Endothelial cell (in vitro differentiated cells): ENCODE measurements around the gene IFT27. TPM values are rescaled to one million over a fixed set of nuclear protein-coding genes. Genes with fewer than 3 reads are reported as not detected.

Experiments
- DNase-seq: peaks from one replicate; pipeline ENCODE4 v3.0.0; 2021; ENCODE audit warnings: low spot score
- H3K27ac Mint-ChIP-seq: one replicate; pipeline ENCODE4 v1.8.0; 2021; ENCODE audit warnings: mixed read lengths, inconsistent platforms; ENCODE audit not compliant: unreplicated experiment
- H3K27me3 Mint-ChIP-seq: one replicate; pipeline ENCODE4 v1.8.0; 2021; ENCODE audit warnings: mild to moderate bottlenecking, moderate library complexity, mixed read lengths, inconsistent platforms; ENCODE audit not compliant: unreplicated experiment
- H3K36me3 Mint-ChIP-seq: one replicate; pipeline ENCODE4 v1.8.0; 2021; ENCODE audit warnings: mild to moderate bottlenecking, low read depth, mixed read lengths, inconsistent platforms; ENCODE audit not compliant: unreplicated experiment
- H3K4me1 Mint-ChIP-seq: one replicate; pipeline ENCODE4 v1.8.0; 2021; ENCODE audit warnings: mild to moderate bottlenecking, mixed read lengths, inconsistent platforms; ENCODE audit not compliant: unreplicated experiment
- H3K4me3 Mint-ChIP-seq: one replicate; pipeline ENCODE4 v1.8.0; 2021; ENCODE audit warnings: mild to moderate bottlenecking, mixed read lengths, inconsistent platforms; ENCODE audit not compliant: unreplicated experiment
- H3K9me3 Mint-ChIP-seq: one replicate; pipeline ENCODE4 v1.8.0; 2021; ENCODE audit warnings: mixed read lengths, inconsistent platforms; ENCODE audit not compliant: unreplicated experiment
- CTCF ChIP-seq: fragments of 200-600 bp; sonication (generic); IDR thresholded peaks from one replicate; pipeline ENCODE4 v1.5.0; 2021; ENCODE audit warnings: antibody characterized with exemption; ENCODE audit not compliant: unreplicated experiment
- total RNA-seq: library from RNA; stranded (reverse); fragmentation: NEBNext Ultra II Directional; extraction: Animal tissue kit (Norgen Biotek cat#: 25700); gene quantifications from one replicate; pipeline ENCODE4 v1.2.1, GENCODE V29; 2021; ENCODE audit not compliant: unreplicated experiment

IFT27 gene
- total RNA-seq, 1 donor from 2014 or later, result 51.1 TPM

- Mint-ChIP-seq H3K27me3 (peaks cover 5% of the 10 kb centered on the region), H3K4me1 (peaks cover 4% of the 10 kb centered on the region), H3K9me3 (no peaks in the 10 kb centered on the region), H3K27ac (no peak overlapping the region), H3K36me3 (peaks cover 3% of the 10 kb centered on the region), H3K4me3 (no peak overlapping the region)
- no peak for DNase-seq
- no peak for TF ChIP-seq CTCF
Observed at GRCh38 chr22:36740716-36741115, 35.2 kb downstream of the IFT27 start.

GRCh38 chr22:36739185-36739584 lies 36.7 kb downstream of the IFT27 start:
- Mint-ChIP-seq H3K27me3 (peaks cover 5% of the 10 kb centered on the region), H3K27ac (no peak overlapping the region), H3K4me3 (no peak overlapping the region), H3K36me3 (peaks cover 3% of the 10 kb centered on the region), H3K4me1 (peaks cover 4% of the 10 kb centered on the region), H3K9me3 (no peaks in the 10 kb centered on the region)
- DNase-seq, result no peak
- TF ChIP-seq CTCF, result no peak

GRCh38 chr22:36738416-36739020 lies 37.4 kb downstream of the IFT27 start:
- no peak for TF ChIP-seq CTCF
- peaks cover 3% of the 10 kb centered on the region for H3K36me3 Mint-ChIP-seq
- no peaks in the 10 kb centered on the region for H3K9me3 Mint-ChIP-seq
- DNase-seq, result no peak
- H3K4me3 Mint-ChIP-seq, result no peak overlapping the region
- H3K27ac Mint-ChIP-seq, result no peak overlapping the region
- H3K4me1 Mint-ChIP-seq, result peaks cover 4% of the 10 kb centered on the region
- H3K27me3 Mint-ChIP-seq, result peaks cover 4% of the 10 kb centered on the region

GRCh38 chr22:36737776-36738175 lies 38.1 kb downstream of the IFT27 start:
- no peak overlapping the region for H3K27ac Mint-ChIP-seq
- H3K4me3 Mint-ChIP-seq, result no peak overlapping the region
- no peak for DNase-seq
- no peaks in the 10 kb centered on the region for H3K9me3 Mint-ChIP-seq
- peaks cover 3% of the 10 kb centered on the region for H3K27me3 Mint-ChIP-seq
- H3K36me3 Mint-ChIP-seq, result no peaks in the 10 kb centered on the region
- peaks cover 4% of the 10 kb centered on the region for H3K4me1 Mint-ChIP-seq
- no peak for TF ChIP-seq CTCF

- peaks cover 4% of the 10 kb centered on the region for H3K4me1 Mint-ChIP-seq
- no peak for TF ChIP-seq CTCF
- no peaks in the 10 kb centered on the region for H3K9me3 Mint-ChIP-seq
- H3K27me3 Mint-ChIP-seq, result peaks cover 4% of the 10 kb centered on the region
- H3K36me3 Mint-ChIP-seq, result no peaks in the 10 kb centered on the region
- H3K4me3 Mint-ChIP-seq, result no peak overlapping the region
- DNase-seq, result no peak
- no peak overlapping the region for H3K27ac Mint-ChIP-seq
Observed at GRCh38 chr22:36736701-36737320, 39.1 kb downstream of the IFT27 start.
